ENCODE results near the gene CCNT2.
"Not testable (repeated sequence)": the region's sequence is repeated elsewhere in the genome, so short reads cannot be mapped to it uniquely, and the experiment has no call there.

GRCh38 chr2:134967166-134967565 is 48.5 kb downstream of the CCNT2 start:
- not testable (repeated sequence) for TF ChIP-seq CTCF, POLR2A, EP300, POLR2AphosphoS5 (IDR thresholded peaks at IDR 0.05)
